GM13977 (cell line): Measurements from ENCODE around the gene RAB8B.

Source experiments
- DNase-seq: peaks from one replicate; pipeline ENCODE4 v3.0.0; 2012; ENCODE audit warnings: low spot score
- in situ Hi-C: fragments of 300-500 bp; cut with MboI; formaldehyde crosslinking; loops from one replicate; pipeline ENCODE4 v1.12.0; 2022; ENCODE audit warnings: low sequenced_read_pairs, low pct_unique_long_range_greater_than_20kb, mixed read lengths, inconsistent platforms; ENCODE audit not compliant: unreplicated experiment
- TF ChIP-seq, protein P1 (sequence below): IDR thresholded peaks from 2 replicates; pipeline ENCODE4 v1.5.1; 2012; ENCODE audit warnings: mild to moderate bottlenecking, control low read depth; ENCODE audit not compliant: insufficient read depth; ENCODE audit errors: extremely low read depth, missing control alignments

The RAB8B gene

DNA sequence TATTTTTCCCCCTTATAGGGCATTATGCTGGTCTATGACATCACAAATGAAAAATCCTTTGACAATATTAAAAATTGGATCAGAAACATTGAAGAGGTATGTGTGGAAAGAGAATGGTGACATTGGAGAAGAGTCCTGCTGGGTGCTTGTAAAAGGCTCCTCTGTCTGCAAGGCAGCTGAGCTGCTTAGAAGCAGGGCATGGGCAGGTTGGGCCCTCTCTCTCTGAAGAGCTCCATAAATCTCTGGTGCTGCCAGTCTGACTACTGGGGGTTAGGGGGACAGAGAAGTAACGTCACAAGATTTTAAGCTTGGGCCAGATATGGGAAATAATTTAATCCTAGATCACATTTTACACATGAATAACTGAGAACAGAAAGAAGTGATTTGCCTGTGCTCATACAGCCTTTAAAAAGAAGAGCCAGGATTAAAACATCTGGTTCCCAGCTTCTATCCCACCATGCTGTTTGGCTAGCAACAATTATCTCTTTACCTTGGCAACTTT lies 66.1 kb downstream of the RAB8B start:
- no peak for DNase-seq
- TF ChIP-seq, protein P1, sequence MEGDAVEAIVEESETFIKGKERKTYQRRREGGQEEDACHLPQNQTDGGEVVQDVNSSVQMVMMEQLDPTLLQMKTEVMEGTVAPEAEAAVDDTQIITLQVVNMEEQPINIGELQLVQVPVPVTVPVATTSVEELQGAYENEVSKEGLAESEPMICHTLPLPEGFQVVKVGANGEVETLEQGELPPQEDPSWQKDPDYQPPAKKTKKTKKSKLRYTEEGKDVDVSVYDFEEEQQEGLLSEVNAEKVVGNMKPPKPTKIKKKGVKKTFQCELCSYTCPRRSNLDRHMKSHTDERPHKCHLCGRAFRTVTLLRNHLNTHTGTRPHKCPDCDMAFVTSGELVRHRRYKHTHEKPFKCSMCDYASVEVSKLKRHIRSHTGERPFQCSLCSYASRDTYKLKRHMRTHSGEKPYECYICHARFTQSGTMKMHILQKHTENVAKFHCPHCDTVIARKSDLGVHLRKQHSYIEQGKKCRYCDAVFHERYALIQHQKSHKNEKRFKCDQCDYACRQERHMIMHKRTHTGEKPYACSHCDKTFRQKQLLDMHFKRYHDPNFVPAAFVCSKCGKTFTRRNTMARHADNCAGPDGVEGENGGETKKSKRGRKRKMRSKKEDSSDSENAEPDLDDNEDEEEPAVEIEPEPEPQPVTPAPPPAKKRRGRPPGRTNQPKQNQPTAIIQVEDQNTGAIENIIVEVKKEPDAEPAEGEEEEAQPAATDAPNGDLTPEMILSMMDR: no peak
- in situ Hi-C loops: no loop called here

DNA sequence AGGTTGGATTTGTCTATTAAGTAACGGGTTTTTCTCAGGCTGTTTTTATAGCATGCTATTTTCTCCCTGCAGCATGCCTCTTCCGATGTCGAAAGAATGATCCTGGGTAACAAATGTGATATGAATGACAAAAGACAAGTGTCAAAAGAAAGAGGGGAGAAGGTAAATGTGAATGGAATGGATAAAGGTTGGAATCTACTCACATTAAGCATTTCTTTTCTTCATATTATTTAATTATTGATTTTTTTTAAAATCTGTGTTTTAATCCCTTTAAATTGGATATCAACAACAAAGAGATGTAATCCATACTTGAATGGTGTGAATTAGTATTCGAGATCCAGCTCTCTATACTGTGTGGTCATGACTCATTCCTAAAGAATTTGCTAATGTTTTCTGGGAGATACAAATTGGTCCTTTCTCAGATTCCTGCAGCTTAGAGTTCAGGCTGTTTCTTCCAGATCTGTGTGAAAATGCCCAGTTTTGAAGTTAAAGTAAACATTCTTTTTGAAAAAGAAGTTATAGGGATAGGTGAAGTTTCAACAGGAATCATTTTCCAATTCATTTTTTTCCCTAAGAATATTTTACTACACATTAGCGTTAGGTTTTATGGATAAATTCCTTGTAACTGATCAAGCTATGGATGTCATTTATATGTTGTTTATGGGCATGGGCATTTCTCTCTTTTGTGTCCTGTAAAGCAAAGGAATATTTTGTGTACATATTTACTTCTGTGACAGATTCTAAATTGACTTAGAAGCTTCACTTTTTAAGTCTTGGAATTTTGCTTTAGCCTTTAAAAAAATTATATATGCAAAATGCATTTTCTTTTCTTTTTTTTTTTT lies 67.2 kb downstream of the RAB8B start:
- DNase-seq: no peak
- TF ChIP-seq, protein P1: no peak
- in situ Hi-C loops: no loop called here

DNA sequence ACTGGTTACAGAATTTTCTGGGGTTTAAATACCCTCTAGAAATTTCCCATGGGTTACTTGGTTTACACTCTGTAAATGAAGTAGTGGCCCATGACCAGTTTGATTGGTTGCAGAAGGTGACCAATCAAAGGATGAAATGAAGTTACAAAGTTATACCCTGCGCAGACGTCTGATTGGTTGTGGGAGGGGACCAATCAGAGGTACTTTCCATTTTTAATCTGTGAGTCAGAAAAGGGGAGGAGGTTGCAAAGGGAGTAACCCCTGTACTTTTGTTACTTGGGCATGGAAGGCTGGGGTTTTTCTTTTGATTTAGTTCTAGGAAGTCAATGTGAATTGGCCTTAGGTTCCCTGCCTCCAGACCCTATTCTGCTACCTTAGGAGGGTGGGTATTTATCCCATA lies 69.3 kb downstream of the RAB8B start:
- in situ Hi-C loops: no loop called here
- TF ChIP-seq, protein P1: no peak
- no peak for DNase-seq

DNA sequence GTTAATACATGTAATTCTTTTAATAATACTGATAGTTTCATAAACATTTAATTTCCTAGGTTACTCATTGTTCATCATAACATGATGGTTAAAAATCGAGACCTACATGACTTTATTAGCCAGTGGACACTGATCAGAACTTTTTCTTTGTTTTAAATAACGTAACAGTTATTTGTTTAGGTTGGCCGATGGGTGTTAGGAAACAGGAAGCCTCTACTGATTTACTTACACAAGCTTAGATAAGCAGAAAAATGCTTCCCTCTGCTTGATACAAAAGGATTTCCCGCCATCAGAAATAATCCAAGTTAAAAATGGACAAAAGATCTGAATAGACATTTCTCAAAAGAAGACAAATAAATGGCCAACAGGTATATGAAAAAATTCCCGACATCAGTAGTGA lies 71.4 kb downstream of the RAB8B start:
- DNase-seq: no peak
- in situ Hi-C loops: no loop called here
- TF ChIP-seq, protein P1: no peak

DNA sequence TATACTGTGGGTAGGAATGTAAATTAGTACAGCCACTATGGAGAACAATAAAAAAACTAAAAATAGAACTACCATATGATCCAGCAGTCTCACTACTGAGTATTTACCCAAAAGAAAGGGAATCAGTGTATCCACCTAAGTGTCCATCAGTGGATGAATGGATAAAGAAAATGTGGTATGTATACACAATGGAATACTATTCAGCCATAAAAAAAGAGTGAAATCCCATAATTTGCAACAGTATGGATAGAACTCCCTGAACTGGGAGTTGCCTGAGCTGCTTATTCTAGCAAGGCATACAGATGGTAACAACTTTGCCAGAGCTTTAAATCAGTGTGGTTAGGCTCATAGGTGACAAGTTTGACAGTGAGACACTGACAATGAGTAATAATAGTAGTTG lies 71.9 kb downstream of the RAB8B start:
- TF ChIP-seq, protein P1: no peak
- in situ Hi-C loops: no loop called here
- DNase-seq: no peak

- no peak for DNase-seq
These were observed 74.1 kb downstream of the RAB8B start for GRCh38 chr15:63263519-63263918.

More at GRCh38 chr15:63263519-63263918, 74.1 kb downstream of the RAB8B start:
- in situ Hi-C loops: no loop called here
- TF ChIP-seq, protein P1: no peak
